WTC11 (cell line): ENCODE results near the gene FGR.

Experiments
- ARID4B ChIP-seq: sonication (generic); formaldehyde crosslinking; IDR thresholded peaks from 2 replicates; pipeline ENCODE4 v1.8.0; 2023; ENCODE audit warnings: missing genetic modification reagents, mild to moderate bottlenecking, borderline replicate concordance
- ATF2 ChIP-seq: sonication (generic); formaldehyde crosslinking; IDR thresholded peaks from 2 replicates; pipeline ENCODE4 v1.8.1; 2022; ENCODE audit warnings: low read depth, missing genetic modification reagents, borderline replicate concordance
- ATF3 ChIP-seq: sonication (generic); formaldehyde crosslinking; conservative IDR thresholded peaks from 2 replicates; pipeline ENCODE4 v1.8.1; 2022; ENCODE audit warnings: mild to moderate bottlenecking, missing genetic modification reagents
- CBFB ChIP-seq: sonication (generic); formaldehyde crosslinking; IDR thresholded peaks from 2 replicates; pipeline ENCODE4 v1.8.1; 2022; ENCODE audit warnings: mild to moderate bottlenecking, low read depth, missing genetic modification reagents
- CTCF ChIP-seq: fragments of 200-600 bp; IDR thresholded peaks from 2 replicates; pipeline ENCODE4 v1.8.0; 2022; ENCODE audit warnings: antibody characterized with exemption
- FOXJ3 ChIP-seq: sonication (generic); formaldehyde crosslinking; IDR thresholded peaks from 2 replicates; pipeline ENCODE4 v1.9.0; 2021; ENCODE audit warnings: missing genetic modification reagents, mild to moderate bottlenecking, borderline replicate concordance
- GABPB1 ChIP-seq: sonication (generic); formaldehyde crosslinking; IDR thresholded peaks from 2 replicates; pipeline ENCODE4 v1.8.1; 2023; ENCODE audit warnings: mild to moderate bottlenecking, missing genetic modification reagents
- MYBL2 ChIP-seq: sonication (generic); formaldehyde crosslinking; IDR thresholded peaks from 2 replicates; pipeline ENCODE4 v1.8.1; 2023; ENCODE audit warnings: mild to moderate bottlenecking, moderate library complexity, missing genetic modification reagents
- SOX15 ChIP-seq: fragments of 250-450 bp; sonication (Bioruptor Pico); IDR thresholded peaks from 2 replicates; pipeline ENCODE4 v1.9.0; 2021; ENCODE audit warnings: mild to moderate bottlenecking
- SP1 ChIP-seq: sonication (generic); formaldehyde crosslinking; conservative IDR thresholded peaks from 2 replicates; pipeline ENCODE4 v1.8.1; 2022; ENCODE audit warnings: missing genetic modification reagents

- no peak for TF ChIP-seq SP1
- TF ChIP-seq MYBL2 (CRISPR knock-in tag), result no peak
- TF ChIP-seq CTCF, result no peak
- no peak for TF ChIP-seq CBFB (CRISPR knock-in tag)
- no peak for TF ChIP-seq SOX15 (CRISPR knock-in tag)
- TF ChIP-seq ATF2 (CRISPR knock-in tag), result no peak
- TF ChIP-seq ATF3 (CRISPR knock-in tag), result no peak
- no peak for TF ChIP-seq GABPB1 (CRISPR knock-in tag)
- no peak for TF ChIP-seq FOXJ3 (CRISPR knock-in tag)
- no peak for TF ChIP-seq ARID4B (CRISPR knock-in tag)
These were observed 17.3 kb upstream of the FGR start for GRCh38 chr1:27652111-27652864.
